H9 (cell line): ENCODE measurements around the gene CSF1. TPM values are rescaled to one million over a fixed set of nuclear protein-coding genes. Genes with fewer than 3 reads are reported as not detected.

Source experiments
- DNase-seq: peaks from one replicate; pipeline ENCODE4 v3.0.0-alpha.2; 2017
- H2AFZ ChIP-seq: one replicate; pipeline ENCODE4 v1.6.1; 2013; ENCODE audit warnings: mild to moderate bottlenecking, low read length, control low read depth, moderate library complexity
- H2AK5ac ChIP-seq: 2 replicates; pipeline ENCODE4 v1.6.1; 2013; ENCODE audit warnings: low read length, control low read depth, mixed read lengths; ENCODE audit not compliant: insufficient read length
- H2BK120ac ChIP-seq: one replicate; pipeline ENCODE4 v1.6.1; 2013; ENCODE audit warnings: low read depth, mild to moderate bottlenecking, low read length, control low read depth, inconsistent platforms; ENCODE audit not compliant: poor library complexity, severe bottlenecking
- H2BK12ac ChIP-seq: 2 replicates; pipeline ENCODE4 v1.6.1; 2013; ENCODE audit warnings: low read length, control low read depth, mixed read lengths, low read depth; ENCODE audit not compliant: insufficient read length
- H2BK15ac ChIP-seq: 2 replicates; pipeline ENCODE4 v1.6.1; 2013; ENCODE audit warnings: low read depth, low read length, control low read depth
- H2BK20ac ChIP-seq: one replicate; pipeline ENCODE4 v1.6.1; 2013; ENCODE audit warnings: low read depth, mild to moderate bottlenecking, low read length, control low read depth, inconsistent platforms; ENCODE audit not compliant: poor library complexity, severe bottlenecking
- H2BK5ac ChIP-seq: 2 replicates; pipeline ENCODE4 v1.6.1; 2013; ENCODE audit warnings: low read length, control low read depth, mixed read lengths; ENCODE audit not compliant: insufficient read length
- H3K14ac ChIP-seq: 2 replicates; pipeline ENCODE4 v1.6.1; 2013; ENCODE audit warnings: low read length, control low read depth; ENCODE audit not compliant: insufficient read depth
- H3K18ac ChIP-seq: 2 replicates; pipeline ENCODE4 v1.6.1; 2013; ENCODE audit warnings: low read depth, mild to moderate bottlenecking, mixed read lengths, low read length, control low read depth; ENCODE audit not compliant: insufficient read length
- H3K23ac ChIP-seq: 2 replicates; pipeline ENCODE4 v1.6.1; 2013; ENCODE audit warnings: low read length, control low read depth, mixed read lengths, low read depth; ENCODE audit not compliant: insufficient read length
- H3K23me2 ChIP-seq: 2 replicates; pipeline ENCODE4 v1.6.1; 2013; ENCODE audit warnings: low read depth, mild to moderate bottlenecking, mixed read lengths, low read length, control low read depth; ENCODE audit not compliant: insufficient read length, poor library complexity, severe bottlenecking
- H3K27ac ChIP-seq: 2 replicates; pipeline ENCODE4 v1.5.1; 2013; ENCODE audit warnings: low read length, control low read depth, mixed read lengths, low read depth; ENCODE audit not compliant: insufficient read length
- H3K27me3 ChIP-seq: 2 replicates; pipeline ENCODE4 v1.6.1; 2013; ENCODE audit warnings: low read length, control low read depth, inconsistent platforms; ENCODE audit not compliant: insufficient read depth
- H3K4ac ChIP-seq: 2 replicates; pipeline ENCODE4 v1.6.1; 2013; ENCODE audit warnings: low read depth, mild to moderate bottlenecking, control low read depth, inconsistent platforms, low read length, moderate library complexity
- H3K4me1 ChIP-seq: 2 replicates; pipeline ENCODE4 v1.6.1; 2013; ENCODE audit warnings: low read length, control low read depth, inconsistent platforms; ENCODE audit not compliant: insufficient read depth
- H3K4me2 ChIP-seq: 2 replicates; pipeline ENCODE4 v1.6.1; 2013; ENCODE audit warnings: low read length, control low read depth, mixed read lengths; ENCODE audit not compliant: insufficient read length, insufficient read depth
- H3K56ac ChIP-seq: 2 replicates; pipeline ENCODE4 v1.6.1; 2013; ENCODE audit warnings: low read depth, mild to moderate bottlenecking, mixed read lengths, low read length, control low read depth; ENCODE audit not compliant: insufficient read length
- H3K79me1 ChIP-seq: 2 replicates; pipeline ENCODE4 v1.6.1; 2013; ENCODE audit warnings: low read depth, mild to moderate bottlenecking, moderate library complexity, low read length, control low read depth, inconsistent platforms; ENCODE audit not compliant: insufficient read depth, poor library complexity, severe bottlenecking
- H3K79me2 ChIP-seq: 2 replicates; pipeline ENCODE4 v1.6.1; 2013; ENCODE audit warnings: low read length, control low read depth, inconsistent platforms; ENCODE audit not compliant: insufficient read depth
- H3K9ac ChIP-seq: 2 replicates; pipeline ENCODE4 v1.6.1; 2013; ENCODE audit warnings: low read length, control low read depth, mixed read lengths; ENCODE audit not compliant: insufficient read length; ENCODE audit errors: extremely low read depth
- H3K9me3 ChIP-seq: one replicate; pipeline ENCODE4 v1.6.1; 2013; ENCODE audit warnings: low read depth, low read length, inconsistent platforms; ENCODE audit not compliant: control insufficient read depth
- H3T11ph ChIP-seq: one replicate; pipeline ENCODE4 v1.6.1; 2013; ENCODE audit warnings: mild to moderate bottlenecking, low read length, control low read depth, inconsistent platforms
- H4K20me1 ChIP-seq: one replicate; pipeline ENCODE4 v1.6.1; 2013; ENCODE audit not compliant: control insufficient read depth, insufficient read length, insufficient read depth
- H4K5ac ChIP-seq: 2 replicates; pipeline ENCODE4 v1.6.1; 2013; ENCODE audit warnings: low read depth, mild to moderate bottlenecking, mixed read lengths, low read length, control low read depth; ENCODE audit not compliant: insufficient read length
- H4K8ac ChIP-seq: replicated peaks from 2 replicates; pipeline ENCODE4 v1.6.1; 2013; ENCODE audit warnings: low read length, control low read depth, mixed read lengths, low read depth; ENCODE audit not compliant: insufficient read length
- H4K91ac ChIP-seq: 2 replicates; pipeline ENCODE4 v1.6.1; 2013; ENCODE audit warnings: low read depth, mild to moderate bottlenecking, moderate library complexity, mixed read lengths, low read length, control low read depth; ENCODE audit not compliant: insufficient read length
- H3K27ac Mint-ChIP-seq, 3 experiments: 2 replicates in 2 of 3; 3 replicates in 1 of 3; pipeline ENCODE4 v1.8.0; 2020 to 2021; ENCODE audit warnings: mixed read lengths in 3 of 3, mild to moderate bottlenecking in 1 of 3, moderate library complexity in 1 of 3
- H3K27me3 Mint-ChIP-seq: 2 replicates; pipeline ENCODE4 v1.8.0; 2021; ENCODE audit warnings: low read depth, mild to moderate bottlenecking, moderate library complexity, mixed read lengths
- H3K36me3 Mint-ChIP-seq, 3 experiments: 2 replicates in 2 of 3; 3 replicates in 1 of 3; pipeline ENCODE4 v1.8.0; 2020 to 2021; ENCODE audit warnings: low read depth in 3 of 3, mixed read lengths in 3 of 3; ENCODE audit not compliant: insufficient read depth in 1 of 3
- H3K4me1 Mint-ChIP-seq, 2 experiments: 2 replicates each; pipeline ENCODE4 v1.8.0; 2020; ENCODE audit warnings: mixed read lengths in 2 of 2
- H3K4me3 Mint-ChIP-seq, 2 experiments: 2 replicates in 1 of 2; 3 replicates in 1 of 2; pipeline ENCODE4 v1.8.0; 2020 to 2021; ENCODE audit warnings: mild to moderate bottlenecking in 2 of 2, mixed read lengths in 2 of 2, moderate library complexity in 1 of 2
- H3K9me3 Mint-ChIP-seq, 2 experiments: 2 replicates in 1 of 2; 3 replicates in 1 of 2; pipeline ENCODE4 v1.8.0; 2020; ENCODE audit warnings: mild to moderate bottlenecking in 2 of 2, mixed read lengths in 2 of 2, moderate library complexity in 1 of 2
- WGBS: extraction: QIAGEN DNeasy Blood & Tissue Kit; methylation state at CpG from one replicate; pipeline ENCODE4 v1.1.7; 2013; ENCODE audit warnings: missing lambda C conversion rate, low lambda C conversion rate, mixed read lengths; ENCODE audit not compliant: insufficient read length; ENCODE audit errors: extremely low coverage; 5-methylcytosine and 5-hydroxymethylcytosine counted together
- total RNA-seq: library from RNA; stranded (reverse); gene quantifications from 2 replicates; pipeline ENCODE4 v1.2.1, GENCODE V29; 2021
- TF ChIP-seq, protein P1 (sequence below): fragments of 200-600 bp; sonication (generic); conservative IDR thresholded peaks from 3 replicates; pipeline ENCODE4 v1.8.0; 2021; ENCODE audit warnings: antibody characterized with exemption, mild to moderate bottlenecking

Gene CSF1
- total RNA-seq, 1 experiment from 2014 or later: 2.3 TPM

DNA sequence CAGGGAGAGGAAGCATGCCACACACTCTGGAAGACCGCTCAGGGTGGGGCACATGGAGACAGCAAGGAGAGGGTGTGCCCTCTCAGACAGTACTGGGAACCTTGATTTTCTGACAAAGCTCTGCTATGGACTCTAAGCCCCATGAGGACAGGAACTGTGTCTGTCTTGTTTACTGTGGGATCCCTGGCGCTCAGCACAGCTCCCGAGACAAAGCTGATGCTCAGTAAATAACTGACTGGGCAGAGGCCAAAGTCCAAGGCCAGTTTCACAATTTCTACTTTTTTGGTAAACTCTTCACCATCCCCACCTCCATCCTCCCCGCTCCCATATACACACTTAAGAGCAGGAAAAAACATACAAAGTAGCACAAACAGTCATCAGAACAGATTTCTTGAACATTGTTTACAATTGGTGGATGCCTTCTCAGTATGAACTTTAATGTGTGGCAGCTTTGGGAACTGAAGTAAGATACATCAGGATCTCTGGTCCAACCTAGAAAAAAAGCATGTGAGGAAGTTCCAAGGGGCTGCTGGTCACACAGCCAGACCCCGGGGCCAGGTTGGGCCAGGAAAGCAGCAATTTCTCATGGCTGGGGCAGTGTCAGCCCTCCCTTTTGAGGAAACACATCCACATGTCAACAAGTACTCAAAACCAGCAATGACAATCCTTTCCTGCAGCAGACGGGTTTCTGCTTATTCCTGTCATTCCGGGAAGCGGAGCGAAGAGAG is 68.3 kb downstream of the CSF1 start:
- WGBS: no CpG with 5 or more reads among the region's 9 CpGs
- no peak overlapping the region for H3K23ac ChIP-seq
- H3K79me2 ChIP-seq: no peaks in the 10 kb centered on the region
- H3K4me2 ChIP-seq: no peak overlapping the region
- no peak overlapping the region for H2BK20ac ChIP-seq
- no peak overlapping the region for H3K18ac ChIP-seq
- no peaks in the 10 kb centered on the region for H3K27me3 ChIP-seq
- H3K9ac ChIP-seq: no peak overlapping the region
- H4K91ac ChIP-seq: no peak overlapping the region
- no peak overlapping the region for H2AK5ac ChIP-seq
- H3K4me1 Mint-ChIP-seq: peaks cover 9 to 21% of the 10 kb centered on the region in 2 experiments
- H2BK5ac ChIP-seq: no peak overlapping the region
- no peak overlapping the region for H3K27ac Mint-ChIP-seq
- H4K8ac ChIP-seq: no peak overlapping the region
- H3K79me1 ChIP-seq: no peaks in the 10 kb centered on the region
- H3K27ac ChIP-seq: no peak overlapping the region
- H3K56ac ChIP-seq: no peak overlapping the region
- H3K4ac ChIP-seq: no peak overlapping the region
- no peak overlapping the region for H2BK15ac ChIP-seq
- 0 out of 2 replicates have a peak, but pooled peaks cover 3% of the 10 kb centered on the region for H3K4me1 ChIP-seq
- no peaks in the 10 kb centered on the region for H3K9me3 ChIP-seq
- H4K5ac ChIP-seq: no peak overlapping the region
- H2AFZ ChIP-seq: no peak overlapping the region
- no peaks in the 10 kb centered on the region for H3K36me3 Mint-ChIP-seq
- H4K20me1 ChIP-seq: no peaks in the 10 kb centered on the region
- H3K27me3 Mint-ChIP-seq: peaks cover 5% of the 10 kb centered on the region
- H3K9me3 Mint-ChIP-seq: no peaks in the 10 kb centered on the region
- no peak overlapping the region for H2BK120ac ChIP-seq
- H3T11ph ChIP-seq: no peak overlapping the region
- TF ChIP-seq, protein P1, sequence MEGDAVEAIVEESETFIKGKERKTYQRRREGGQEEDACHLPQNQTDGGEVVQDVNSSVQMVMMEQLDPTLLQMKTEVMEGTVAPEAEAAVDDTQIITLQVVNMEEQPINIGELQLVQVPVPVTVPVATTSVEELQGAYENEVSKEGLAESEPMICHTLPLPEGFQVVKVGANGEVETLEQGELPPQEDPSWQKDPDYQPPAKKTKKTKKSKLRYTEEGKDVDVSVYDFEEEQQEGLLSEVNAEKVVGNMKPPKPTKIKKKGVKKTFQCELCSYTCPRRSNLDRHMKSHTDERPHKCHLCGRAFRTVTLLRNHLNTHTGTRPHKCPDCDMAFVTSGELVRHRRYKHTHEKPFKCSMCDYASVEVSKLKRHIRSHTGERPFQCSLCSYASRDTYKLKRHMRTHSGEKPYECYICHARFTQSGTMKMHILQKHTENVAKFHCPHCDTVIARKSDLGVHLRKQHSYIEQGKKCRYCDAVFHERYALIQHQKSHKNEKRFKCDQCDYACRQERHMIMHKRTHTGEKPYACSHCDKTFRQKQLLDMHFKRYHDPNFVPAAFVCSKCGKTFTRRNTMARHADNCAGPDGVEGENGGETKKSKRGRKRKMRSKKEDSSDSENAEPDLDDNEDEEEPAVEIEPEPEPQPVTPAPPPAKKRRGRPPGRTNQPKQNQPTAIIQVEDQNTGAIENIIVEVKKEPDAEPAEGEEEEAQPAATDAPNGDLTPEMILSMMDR: no peak
- H3K23me2 ChIP-seq: no peaks in the 10 kb centered on the region
- H3K14ac ChIP-seq: no peak overlapping the region
- no peak for DNase-seq
- H2BK12ac ChIP-seq: no peak overlapping the region
- no peak overlapping the region for H3K4me3 Mint-ChIP-seq
